ENCODE measurements around the gene RPS6KA2.

DNA sequence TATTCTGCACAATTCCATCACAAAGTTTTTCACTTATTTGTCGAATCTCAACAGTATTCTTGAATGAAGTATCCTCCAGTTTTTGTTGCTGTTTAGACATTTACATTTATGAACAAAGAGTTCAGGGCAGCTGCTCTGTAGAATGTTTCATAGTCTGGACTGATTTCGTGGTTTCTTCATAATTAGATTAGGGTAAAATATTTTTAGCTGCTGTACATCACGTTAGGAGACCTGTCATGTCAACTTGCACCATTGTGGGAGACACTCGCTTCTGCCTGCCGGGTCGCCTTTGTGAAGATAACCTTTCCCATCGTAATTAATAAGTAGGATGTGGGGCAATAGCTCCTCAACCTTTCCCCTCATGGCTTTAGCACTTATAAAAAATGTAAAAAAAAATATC lies 27.5 kb upstream of the RPS6KA2 start:
- TF ChIP-seq EZH2 (IDR thresholded peaks at IDR 0.05; ENCODE audit: borderline replicate concordance, low read depth, low read length, severe bottlenecking): no peak
- TF ChIP-seq, protein P1, sequence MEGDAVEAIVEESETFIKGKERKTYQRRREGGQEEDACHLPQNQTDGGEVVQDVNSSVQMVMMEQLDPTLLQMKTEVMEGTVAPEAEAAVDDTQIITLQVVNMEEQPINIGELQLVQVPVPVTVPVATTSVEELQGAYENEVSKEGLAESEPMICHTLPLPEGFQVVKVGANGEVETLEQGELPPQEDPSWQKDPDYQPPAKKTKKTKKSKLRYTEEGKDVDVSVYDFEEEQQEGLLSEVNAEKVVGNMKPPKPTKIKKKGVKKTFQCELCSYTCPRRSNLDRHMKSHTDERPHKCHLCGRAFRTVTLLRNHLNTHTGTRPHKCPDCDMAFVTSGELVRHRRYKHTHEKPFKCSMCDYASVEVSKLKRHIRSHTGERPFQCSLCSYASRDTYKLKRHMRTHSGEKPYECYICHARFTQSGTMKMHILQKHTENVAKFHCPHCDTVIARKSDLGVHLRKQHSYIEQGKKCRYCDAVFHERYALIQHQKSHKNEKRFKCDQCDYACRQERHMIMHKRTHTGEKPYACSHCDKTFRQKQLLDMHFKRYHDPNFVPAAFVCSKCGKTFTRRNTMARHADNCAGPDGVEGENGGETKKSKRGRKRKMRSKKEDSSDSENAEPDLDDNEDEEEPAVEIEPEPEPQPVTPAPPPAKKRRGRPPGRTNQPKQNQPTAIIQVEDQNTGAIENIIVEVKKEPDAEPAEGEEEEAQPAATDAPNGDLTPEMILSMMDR (IDR thresholded peaks at IDR 0.05; ENCODE audit: borderline replicate concordance, extremely low read depth, low read length, poor library complexity, severe bottlenecking): no peak
